ENCODE data around the gene TAPBPL.
A peak's percentile ranks its signal among the peaks of the same experiment; 100 is the strongest.
"Not testable (repeated sequence)": the region's sequence is repeated elsewhere in the genome, so short reads cannot be mapped to it uniquely, and the experiment has no call there.

TAPBPL gene

GRCh38 chr12:6464531-6464930 lies 12.7 kb downstream of the TAPBPL start:
- H3K4me1 ChIP-seq (ENCODE audit: control insufficient read depth, insufficient read depth, low read length): peaks cover 27% of the 10 kb centered on the region
- no peaks in the 10 kb centered on the region for H3K9me3 ChIP-seq (ENCODE audit: control insufficient read depth in 2 of 2, low read length in 2 of 2)
- H3K36me3 ChIP-seq (ENCODE audit: control insufficient read depth in 2 of 2, insufficient read depth in 2 of 2, low read length in 2 of 2): peaks cover 54 to 61% of the 10 kb centered on the region in 2 donors
- peak overlapping the region in 1 of 2 donors; percentile 29 for H3K9ac ChIP-seq (ENCODE audit: low read length in 2 of 2)
- peak overlapping the region; percentile 49 for H3K27ac ChIP-seq (ENCODE audit: low read length)
- H3K4me3 ChIP-seq (ENCODE audit: low read length in 2 of 2): no peak overlapping the region
- no peaks in the 10 kb centered on the region for H3K27me3 ChIP-seq (ENCODE audit: control insufficient read depth in 1 of 2, insufficient read depth in 2 of 2, low read length in 2 of 2)

GRCh38 chr12:6465467-6466183 lies 13.8 kb downstream of the TAPBPL start:
- peak overlapping the region in 1 of 2 donors; percentile 51 for H3K9ac ChIP-seq (ENCODE audit: low read length in 2 of 2)
- no peaks in the 10 kb centered on the region for H3K9me3 ChIP-seq (ENCODE audit: control insufficient read depth in 2 of 2, low read length in 2 of 2)
- peaks cover 27% of the 10 kb centered on the region for H3K4me1 ChIP-seq (ENCODE audit: control insufficient read depth, insufficient read depth, low read length)
- H3K4me3 ChIP-seq (ENCODE audit: low read length in 2 of 2): no peak overlapping the region
- H3K27me3 ChIP-seq (ENCODE audit: control insufficient read depth in 1 of 2, insufficient read depth in 2 of 2, low read length in 2 of 2): no peaks in the 10 kb centered on the region
- peak overlapping the region; percentile 24 for H3K27ac ChIP-seq (ENCODE audit: low read length)
- peaks cover 51 to 53% of the 10 kb centered on the region in 2 donors for H3K36me3 ChIP-seq (ENCODE audit: control insufficient read depth in 2 of 2, insufficient read depth in 2 of 2, low read length in 2 of 2)

- H3K27me3 ChIP-seq (ENCODE audit: control insufficient read depth in 1 of 2, insufficient read depth in 2 of 2, low read length in 2 of 2): no peaks in the 10 kb centered on the region
- no peak overlapping the region for H3K9ac ChIP-seq (ENCODE audit: low read length in 2 of 2)
- H3K4me3 ChIP-seq (ENCODE audit: low read length in 2 of 2): no peak overlapping the region
- H3K4me1 ChIP-seq (ENCODE audit: control insufficient read depth, insufficient read depth, low read length): peaks cover 25% of the 10 kb centered on the region
- no peaks in the 10 kb centered on the region for H3K9me3 ChIP-seq (ENCODE audit: control insufficient read depth in 2 of 2, low read length in 2 of 2)
- H3K36me3 ChIP-seq (ENCODE audit: control insufficient read depth in 2 of 2, insufficient read depth in 2 of 2, low read length in 2 of 2): peaks cover 46 to 47% of the 10 kb centered on the region in 2 donors
- H3K27ac ChIP-seq (ENCODE audit: low read length): peak overlapping the region; percentile 24
Observed at GRCh38 chr12:6466184-6466573, 14.3 kb downstream of the TAPBPL start.

- not testable (repeated sequence) for H3K27ac ChIP-seq (ENCODE audit: low read length); H3K9ac ChIP-seq (ENCODE audit: low read length in 2 of 2); H3K27me3 ChIP-seq (ENCODE audit: control insufficient read depth in 1 of 2, insufficient read depth in 2 of 2, low read length in 2 of 2); H3K4me3 ChIP-seq (ENCODE audit: low read length in 2 of 2); H3K9me3 ChIP-seq (ENCODE audit: control insufficient read depth in 2 of 2, low read length in 2 of 2)
- H3K36me3 ChIP-seq (ENCODE audit: control insufficient read depth in 2 of 2, insufficient read depth in 2 of 2, low read length in 2 of 2): peaks cover 41% of the 10 kb centered on the region in 2 donors
- peaks cover 28% of the 10 kb centered on the region for H3K4me1 ChIP-seq (ENCODE audit: control insufficient read depth, insufficient read depth, low read length)
Observed at GRCh38 chr12:6466751-6467150, 14.9 kb downstream of the TAPBPL start.

- H3K36me3 ChIP-seq (ENCODE audit: control insufficient read depth in 2 of 2, insufficient read depth in 2 of 2, low read length in 2 of 2): peaks cover 31 to 33% of the 10 kb centered on the region in 2 donors
- not testable (repeated sequence) for H3K27ac ChIP-seq (ENCODE audit: low read length); H3K9ac ChIP-seq (ENCODE audit: low read length in 2 of 2); H3K27me3 ChIP-seq (ENCODE audit: control insufficient read depth in 1 of 2, insufficient read depth in 2 of 2, low read length in 2 of 2); H3K9me3 ChIP-seq (ENCODE audit: control insufficient read depth in 2 of 2, low read length in 2 of 2); H3K4me3 ChIP-seq (ENCODE audit: low read length in 2 of 2)
- peaks cover 28% of the 10 kb centered on the region for H3K4me1 ChIP-seq (ENCODE audit: control insufficient read depth, insufficient read depth, low read length)
Observed at GRCh38 chr12:6467571-6468282, 15.9 kb downstream of the TAPBPL start.

GRCh38 chr12:6468283-6468575 lies 16.4 kb downstream of the TAPBPL start:
- H3K36me3 ChIP-seq (ENCODE audit: control insufficient read depth in 2 of 2, insufficient read depth in 2 of 2, low read length in 2 of 2): peaks cover 26 to 28% of the 10 kb centered on the region in 2 donors
- no peak overlapping the region for H3K9ac ChIP-seq (ENCODE audit: low read length in 2 of 2)
- H3K9me3 ChIP-seq (ENCODE audit: control insufficient read depth in 2 of 2, low read length in 2 of 2): no peaks in the 10 kb centered on the region
- H3K27ac ChIP-seq (ENCODE audit: low read length): no peak overlapping the region
- no peaks in the 10 kb centered on the region for H3K27me3 ChIP-seq (ENCODE audit: control insufficient read depth in 1 of 2, insufficient read depth in 2 of 2, low read length in 2 of 2)
- H3K4me1 ChIP-seq (ENCODE audit: control insufficient read depth, insufficient read depth, low read length): peaks cover 25% of the 10 kb centered on the region
- peak overlapping the region in 1 of 2 donors; percentile 87 for H3K4me3 ChIP-seq (ENCODE audit: low read length in 2 of 2)

- peaks cover 19 to 20% of the 10 kb centered on the region in 2 donors for H3K36me3 ChIP-seq (ENCODE audit: control insufficient read depth in 2 of 2, insufficient read depth in 2 of 2, low read length in 2 of 2)
- no peaks in the 10 kb centered on the region for H3K9me3 ChIP-seq (ENCODE audit: control insufficient read depth in 2 of 2, low read length in 2 of 2)
- peaks cover 21% of the 10 kb centered on the region for H3K4me1 ChIP-seq (ENCODE audit: control insufficient read depth, insufficient read depth, low read length)
- H3K9ac ChIP-seq (ENCODE audit: low read length in 2 of 2): peak overlapping the region; percentile 13 to 51
- H3K4me3 ChIP-seq (ENCODE audit: low read length in 2 of 2): peak overlapping the region; percentile 87 to 90
- H3K27ac ChIP-seq (ENCODE audit: low read length): no peak overlapping the region
- H3K27me3 ChIP-seq (ENCODE audit: control insufficient read depth in 1 of 2, insufficient read depth in 2 of 2, low read length in 2 of 2): no peaks in the 10 kb centered on the region
Observed at GRCh38 chr12:6469092-6469491, 17.2 kb downstream of the TAPBPL start.

GRCh38 chr12:6469609-6470374 lies 17.9 kb downstream of the TAPBPL start:
- H3K27ac ChIP-seq (ENCODE audit: low read length): peak overlapping the region; percentile 88
- peaks cover 12 to 13% of the 10 kb centered on the region in 2 donors for H3K36me3 ChIP-seq (ENCODE audit: control insufficient read depth in 2 of 2, insufficient read depth in 2 of 2, low read length in 2 of 2)
- H3K27me3 ChIP-seq (ENCODE audit: control insufficient read depth in 1 of 2, insufficient read depth in 2 of 2, low read length in 2 of 2): no peaks in the 10 kb centered on the region
- H3K9me3 ChIP-seq (ENCODE audit: control insufficient read depth in 2 of 2, low read length in 2 of 2): no peaks in the 10 kb centered on the region
- peak overlapping the region; percentile 87 to 90 for H3K4me3 ChIP-seq (ENCODE audit: low read length in 2 of 2)
- H3K9ac ChIP-seq (ENCODE audit: low read length in 2 of 2): peak overlapping the region; percentile 51 to 79
- H3K4me1 ChIP-seq (ENCODE audit: control insufficient read depth, insufficient read depth, low read length): peaks cover 20% of the 10 kb centered on the region

- Histone ChIP-seq H3K27ac (ENCODE audit: low read length) (peak within 1 kb of the TSS; percentile 88), H3K4me3 (ENCODE audit: low read length in 2 of 2) (peak within 1 kb of the TSS; percentile 87 to 90), H3K9me3 (ENCODE audit: control insufficient read depth in 2 of 2, low read length in 2 of 2) (no peaks in the 10 kb centered on the region), H3K4me1 (ENCODE audit: control insufficient read depth, insufficient read depth, low read length) (peaks cover 20% of the 10 kb centered on the region), H3K27me3 (ENCODE audit: control insufficient read depth in 1 of 2, insufficient read depth in 2 of 2, low read length in 2 of 2) (no peaks in the 10 kb centered on the region), H3K36me3 (ENCODE audit: control insufficient read depth in 2 of 2, insufficient read depth in 2 of 2, low read length in 2 of 2) (peaks cover 9% of the 10 kb centered on the region in 2 donors), H3K9ac (ENCODE audit: low read length in 2 of 2) (peak within 1 kb of the TSS; percentile 51 to 84)
Observed at GRCh38 chr12:6470375-6471163, 18.7 kb downstream of the TAPBPL start, which contains the start of gene VAMP1. VAMP1 (minus strand) TSS chr12:6470677; CDS start chr12:6470531, 146 bp downstream.

GRCh38 chr12:6471989-6472360 lies 20.1 kb downstream of the TAPBPL start:
- H3K9me3 ChIP-seq (ENCODE audit: control insufficient read depth in 2 of 2, low read length in 2 of 2): no peaks in the 10 kb centered on the region
- H3K4me1 ChIP-seq (ENCODE audit: control insufficient read depth, insufficient read depth, low read length): peaks cover 22% of the 10 kb centered on the region
- H3K27me3 ChIP-seq (ENCODE audit: control insufficient read depth in 1 of 2, insufficient read depth in 2 of 2, low read length in 2 of 2): no peaks in the 10 kb centered on the region
- H3K4me3 ChIP-seq (ENCODE audit: low read length in 2 of 2): no peak overlapping the region
- no peak overlapping the region for H3K9ac ChIP-seq (ENCODE audit: low read length in 2 of 2)
- H3K27ac ChIP-seq (ENCODE audit: low read length): no peak overlapping the region
- H3K36me3 ChIP-seq (ENCODE audit: control insufficient read depth in 2 of 2, insufficient read depth in 2 of 2, low read length in 2 of 2): peaks cover 0 to 3% of the 10 kb centered on the region in 2 donors

Data from stomach smooth muscle (tissue), 2 donors.